Bone marrow (tissue), 2 donors: ENCODE measurements around the gene FAM90A26.
"Not testable (repeated sequence)": the region's sequence is repeated elsewhere in the genome, so short reads cannot be mapped to it uniquely, and the experiment has no call there.

ENCODE experiments used
- DNase-seq, 2 donors: peaks; one replicate each; lab custom pipeline; 2025; lab: John Stamatoyannopoulos, UW

FAM90A26 gene

GRCh38 chr4:9158392-9158791, 11.8 kb upstream of the FAM90A26 start:
- not testable (repeated sequence) for DNase-seq

GRCh38 chr4:9160046-9160445, 10.2 kb upstream of the FAM90A26 start:
- DNase-seq, result not testable (repeated sequence)

GRCh38 chr4:9165990-9166389, 4.2 kb upstream of the FAM90A26 start:
- DNase-seq, result not testable (repeated sequence)

- DNase-seq, result not testable (repeated sequence)
Observed at GRCh38 chr4:9210357-9210756, 40.1 kb downstream of the FAM90A26 start, which contains the start of gene USP17L10. USP17L10 (plus strand) TSS chr4:9210657; CDS start chr4:9210657, 0 bp downstream.

GRCh38 chr4:9214701-9215100, 44.5 kb downstream of the FAM90A26 start:
- not testable (repeated sequence) for DNase-seq

GRCh38 chr4:9215105-9215504, 44.9 kb downstream of the FAM90A26 start, which contains the start of gene USP17L11:
USP17L11 (plus strand) TSS chr4:9215405; CDS start chr4:9215405, 0 bp downstream.
- not testable (repeated sequence) for DNase-seq

GRCh38 chr4:9219852-9220251, 49.6 kb downstream of the FAM90A26 start, which contains the start of gene USP17L12:
USP17L12 (plus strand) TSS chr4:9220152; CDS start chr4:9220152, 0 bp downstream.
- not testable (repeated sequence) for DNase-seq

- DNase-seq, result not testable (repeated sequence)
Observed at GRCh38 chr4:9224596-9224995, 54.4 kb downstream of the FAM90A26 start, which contains the start of gene USP17L13. USP17L13 (plus strand) TSS chr4:9224896; CDS start chr4:9224896, 0 bp downstream.
